GM18498 (cell line): ENCODE measurements around the gene PRKN.

ENCODE experiments used
- ATAC-seq: cut with Tn5 transposase; IDR thresholded peaks from one replicate; pipeline ENCODE4 v1.9.1; 2021; ENCODE audit warnings: mild to moderate bottlenecking, moderate library complexity; ENCODE audit not compliant: unreplicated experiment

The PRKN gene

GRCh38 chr6:162260027-162260426, 467.5 kb downstream of the PRKN start:
- ATAC-seq: no peak

GRCh38 chr6:162258647-162259046, 468.9 kb downstream of the PRKN start:
- ATAC-seq: no peak

GRCh38 chr6:162256361-162256760, 471.2 kb downstream of the PRKN start:
- no peak for ATAC-seq

- ATAC-seq: no peak
Observed at GRCh38 chr6:162251257-162251656, 476.3 kb downstream of the PRKN start.

- no peak for ATAC-seq
Observed at GRCh38 chr6:162249907-162250642, 477.5 kb downstream of the PRKN start.

GRCh38 chr6:162245830-162246420, 481.6 kb downstream of the PRKN start:
- no peak for ATAC-seq

- no peak for ATAC-seq
Observed at GRCh38 chr6:162244031-162244430, 483.5 kb downstream of the PRKN start.

GRCh38 chr6:162242915-162243314, 484.7 kb downstream of the PRKN start:
- no peak for ATAC-seq

- ATAC-seq: no peak
Observed at GRCh38 chr6:162239330-162239729, 488.2 kb downstream of the PRKN start.

GRCh38 chr6:162238675-162239074, 488.9 kb downstream of the PRKN start:
- no peak for ATAC-seq

GRCh38 chr6:162237331-162237730, 490.2 kb downstream of the PRKN start:
- no peak for ATAC-seq

- ATAC-seq: no peak
Observed at GRCh38 chr6:162234631-162235030, 492.9 kb downstream of the PRKN start.

- no peak for ATAC-seq
Observed at GRCh38 chr6:162230147-162230752, 497.3 kb downstream of the PRKN start.

- ATAC-seq: no peak
Observed at GRCh38 chr6:162229093-162229492, 498.5 kb downstream of the PRKN start.

- no peak for ATAC-seq
Observed at GRCh38 chr6:162226803-162227202, 500.8 kb downstream of the PRKN start.

- ATAC-seq: no peak
Observed at GRCh38 chr6:162222521-162222920, 505.0 kb downstream of the PRKN start.

- no peak for ATAC-seq
Observed at GRCh38 chr6:162220876-162221275, 506.7 kb downstream of the PRKN start.

- no peak for ATAC-seq
Observed at GRCh38 chr6:162219266-162219665, 508.3 kb downstream of the PRKN start.

- no peak for ATAC-seq
Observed at GRCh38 chr6:162217811-162218493, 509.6 kb downstream of the PRKN start.

- ATAC-seq: no peak
Observed at GRCh38 chr6:162217058-162217457, 510.5 kb downstream of the PRKN start.

GRCh38 chr6:162211777-162212176, 515.8 kb downstream of the PRKN start:
- no peak for ATAC-seq

- ATAC-seq: no peak
Observed at GRCh38 chr6:162211022-162211421, 516.5 kb downstream of the PRKN start.
